Liver (tissue), 3 donors: ENCODE measurements around the gene PDE10A.

ENCODE experiments used
- EGR1 ChIP-seq, 2 donors: IDR thresholded peaks; 2 replicates each; pipeline ENCODE4 v1.6.1; 2016 to 2018; ENCODE audit warnings: antibody characterized with exemption in 2 of 2, low read depth in 2 of 2
- GABPA ChIP-seq, 2 donors: IDR thresholded peaks in 1 of 2; conservative IDR thresholded peaks in 1 of 2; 2 replicates each; pipeline ENCODE4 v1.6.1; 2016; ENCODE audit warnings: antibody characterized with exemption in 2 of 2, mild to moderate bottlenecking in 1 of 2, moderate library complexity in 1 of 2
- HNF4A ChIP-seq, 2 donors: conservative IDR thresholded peaks; 2 replicates each; pipeline ENCODE4 v1.6.1; 2016; ENCODE audit warnings: antibody characterized with exemption in 2 of 2, mild to moderate bottlenecking in 2 of 2
- JUND ChIP-seq, 2 donors: IDR thresholded peaks; 2 replicates each; pipeline ENCODE4 v1.6.1; 2016; ENCODE audit warnings: antibody characterized with exemption in 2 of 2
- RAD21 ChIP-seq, 2 donors: IDR thresholded peaks; 2 replicates each; pipeline ENCODE4 v1.6.1; 2016; ENCODE audit warnings: antibody characterized with exemption in 2 of 2, mild to moderate bottlenecking in 2 of 2
- SP1 ChIP-seq: IDR thresholded peaks from 2 replicates; pipeline ENCODE4 v1.6.1; 2018; ENCODE audit warnings: antibody characterized with exemption, mild to moderate bottlenecking
- TAF1 ChIP-seq: conservative IDR thresholded peaks from 2 replicates; pipeline ENCODE4 v1.6.1; 2016; ENCODE audit warnings: antibody characterized with exemption, mild to moderate bottlenecking
- YY1 ChIP-seq: IDR thresholded peaks from 2 replicates; pipeline ENCODE4 v1.6.1; 2016; ENCODE audit warnings: antibody characterized with exemption, mild to moderate bottlenecking
- TF ChIP-seq, protein P1 (sequence below): fragments of 150-350 bp; IDR thresholded peaks from 2 replicates; pipeline ENCODE4 v1.5.1; 2017; ENCODE audit warnings: improper control_type of control experiment, low read depth, low read length; ENCODE audit not compliant: missing input control
- TF ChIP-seq, protein P2 (sequence below): IDR thresholded peaks from 2 replicates; pipeline ENCODE4 v1.6.1; 2016; ENCODE audit warnings: antibody characterized with exemption
- donor health status: healthy.
- donor health status: healthy.

DNA sequence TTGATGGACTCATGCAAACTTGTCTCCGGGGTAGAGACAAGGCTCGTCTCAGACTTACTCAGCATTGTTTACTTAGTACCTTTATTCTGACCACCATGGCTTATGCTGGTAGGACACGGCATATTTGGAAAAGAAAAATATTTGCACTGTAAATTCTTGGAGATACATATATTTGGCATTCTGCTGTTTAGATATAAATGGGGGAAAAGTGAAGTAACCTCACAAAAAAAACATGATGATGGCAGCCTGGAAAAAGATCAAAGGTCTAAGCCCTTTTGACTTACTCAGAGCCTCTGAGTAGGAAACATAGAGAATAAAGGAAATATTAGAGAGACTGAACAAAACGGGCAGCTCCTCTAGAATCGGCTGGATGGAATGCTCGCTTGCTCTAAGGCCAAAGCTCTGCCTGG is 32.5 kb downstream of the PDE10A start:
- TF ChIP-seq, protein P1, sequence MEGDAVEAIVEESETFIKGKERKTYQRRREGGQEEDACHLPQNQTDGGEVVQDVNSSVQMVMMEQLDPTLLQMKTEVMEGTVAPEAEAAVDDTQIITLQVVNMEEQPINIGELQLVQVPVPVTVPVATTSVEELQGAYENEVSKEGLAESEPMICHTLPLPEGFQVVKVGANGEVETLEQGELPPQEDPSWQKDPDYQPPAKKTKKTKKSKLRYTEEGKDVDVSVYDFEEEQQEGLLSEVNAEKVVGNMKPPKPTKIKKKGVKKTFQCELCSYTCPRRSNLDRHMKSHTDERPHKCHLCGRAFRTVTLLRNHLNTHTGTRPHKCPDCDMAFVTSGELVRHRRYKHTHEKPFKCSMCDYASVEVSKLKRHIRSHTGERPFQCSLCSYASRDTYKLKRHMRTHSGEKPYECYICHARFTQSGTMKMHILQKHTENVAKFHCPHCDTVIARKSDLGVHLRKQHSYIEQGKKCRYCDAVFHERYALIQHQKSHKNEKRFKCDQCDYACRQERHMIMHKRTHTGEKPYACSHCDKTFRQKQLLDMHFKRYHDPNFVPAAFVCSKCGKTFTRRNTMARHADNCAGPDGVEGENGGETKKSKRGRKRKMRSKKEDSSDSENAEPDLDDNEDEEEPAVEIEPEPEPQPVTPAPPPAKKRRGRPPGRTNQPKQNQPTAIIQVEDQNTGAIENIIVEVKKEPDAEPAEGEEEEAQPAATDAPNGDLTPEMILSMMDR, result no peak
- TF ChIP-seq TAF1 (no peak), JUND (IDR thresholded peaks at IDR 0.05) (no peak), YY1 (no peak), RAD21 (IDR thresholded peaks at IDR 0.05) (no peak), EGR1 (IDR thresholded peaks at IDR 0.05; ENCODE audit: low read depth in 2 of 2) (no peak), SP1 (no peak), GABPA (IDR thresholded peaks at IDR 0.05 in 1 of 2, conservative IDR thresholded peaks at IDR 0.05 in 1 of 2) (no peak), HNF4A (conservative IDR thresholded peaks at IDR 0.05) (no peak)
- TF ChIP-seq, protein P2, sequence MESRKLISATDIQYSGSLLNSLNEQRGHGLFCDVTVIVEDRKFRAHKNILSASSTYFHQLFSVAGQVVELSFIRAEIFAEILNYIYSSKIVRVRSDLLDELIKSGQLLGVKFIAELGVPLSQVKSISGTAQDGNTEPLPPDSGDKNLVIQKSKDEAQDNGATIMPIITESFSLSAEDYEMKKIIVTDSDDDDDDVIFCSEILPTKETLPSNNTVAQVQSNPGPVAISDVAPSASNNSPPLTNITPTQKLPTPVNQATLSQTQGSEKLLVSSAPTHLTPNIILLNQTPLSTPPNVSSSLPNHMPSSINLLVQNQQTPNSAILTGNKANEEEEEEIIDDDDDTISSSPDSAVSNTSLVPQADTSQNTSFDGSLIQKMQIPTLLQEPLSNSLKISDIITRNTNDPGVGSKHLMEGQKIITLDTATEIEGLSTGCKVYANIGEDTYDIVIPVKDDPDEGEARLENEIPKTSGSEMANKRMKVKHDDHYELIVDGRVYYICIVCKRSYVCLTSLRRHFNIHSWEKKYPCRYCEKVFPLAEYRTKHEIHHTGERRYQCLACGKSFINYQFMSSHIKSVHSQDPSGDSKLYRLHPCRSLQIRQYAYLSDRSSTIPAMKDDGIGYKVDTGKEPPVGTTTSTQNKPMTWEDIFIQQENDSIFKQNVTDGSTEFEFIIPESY, result no peak
